CD4-positive, alpha-beta T cell treated with Interleukin-4 for 1 hour (primary cell): Measurements from ENCODE around the gene EXD3.
"Not testable (repeated sequence)": the region's sequence is repeated elsewhere in the genome, so short reads cannot be mapped to it uniquely, and the experiment has no call there.

ENCODE experiments used
- DNase-seq, 2 donors: peaks; one replicate each; pipeline ENCODE4 v3.0.0-alpha.2; 2020 to 2022

Gene EXD3

DNA sequence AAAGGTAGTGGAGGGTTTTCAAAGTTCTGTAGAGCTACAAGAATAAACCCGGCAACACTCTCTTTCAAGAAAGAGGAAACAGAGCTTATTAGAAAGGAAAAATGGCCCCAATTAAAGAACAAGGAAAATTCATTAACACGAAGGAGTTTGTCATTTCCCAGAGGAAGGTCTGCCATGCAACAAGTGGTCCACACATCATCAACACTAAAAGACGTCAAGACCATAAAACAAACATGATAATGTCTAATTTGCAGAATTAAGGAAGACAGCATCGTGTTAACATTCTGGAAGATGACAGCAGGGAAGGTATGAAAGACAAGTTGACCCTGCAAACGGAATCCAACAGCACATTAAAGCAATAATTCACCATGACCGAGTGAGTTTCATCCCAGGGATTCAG, 92.3 kb downstream of the EXD3 start:
- DNase-seq: no peak

DNA sequence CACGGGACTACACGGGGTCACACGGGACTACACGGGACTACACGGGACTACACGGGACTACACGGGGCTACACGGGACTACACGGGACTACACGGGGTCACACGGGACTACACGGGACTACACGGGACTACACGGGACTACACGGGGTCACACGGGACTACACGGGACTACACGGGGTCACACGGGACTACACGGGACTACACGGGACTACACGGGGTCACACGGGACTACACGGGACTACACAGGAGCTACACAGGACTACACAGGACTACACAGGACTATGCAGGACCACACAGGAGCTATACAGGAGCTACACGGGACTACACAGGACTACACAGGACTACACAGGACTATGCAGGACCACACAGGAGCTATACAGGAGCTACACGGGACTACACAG, 93.4 kb downstream of the EXD3 start:
- not testable (repeated sequence) for DNase-seq

DNA sequence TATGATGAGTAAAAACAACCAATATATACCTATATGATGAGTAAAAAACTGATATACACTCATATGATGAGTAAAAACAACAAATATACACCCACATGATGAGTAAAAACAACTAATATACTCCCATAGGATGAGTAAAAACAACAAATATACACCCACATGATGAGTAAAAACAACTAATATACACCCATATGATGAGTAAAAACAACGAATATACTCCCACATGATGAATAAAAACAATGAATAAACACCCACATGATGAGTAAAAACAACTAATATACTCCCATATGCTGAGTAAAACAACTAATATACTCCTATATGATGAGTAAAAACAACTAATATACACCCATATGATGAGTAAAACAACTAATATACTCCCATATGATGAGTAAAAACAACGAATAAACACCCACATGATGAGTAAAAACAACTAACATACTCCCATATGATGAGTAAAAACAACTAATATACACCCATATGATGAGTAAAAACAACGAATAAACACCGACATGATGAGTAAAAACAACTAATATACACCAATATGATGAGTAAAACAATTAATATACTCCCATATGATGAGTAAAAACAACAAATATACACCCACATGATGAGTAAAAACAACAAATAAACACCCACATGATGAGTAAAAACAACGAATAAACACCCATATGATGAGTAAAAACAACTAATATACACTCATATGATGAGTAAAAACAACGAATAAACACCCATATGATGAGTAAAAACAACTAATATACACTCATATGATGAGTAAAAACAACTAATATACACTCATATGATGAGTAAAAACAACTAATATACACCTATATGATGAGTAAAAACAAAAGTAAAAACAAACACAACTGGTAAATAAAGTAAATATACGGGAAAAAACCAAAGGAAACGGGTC, 95.1 kb downstream of the EXD3 start:
- DNase-seq: peak in 1 of 2 donors; percentile 41

DNA sequence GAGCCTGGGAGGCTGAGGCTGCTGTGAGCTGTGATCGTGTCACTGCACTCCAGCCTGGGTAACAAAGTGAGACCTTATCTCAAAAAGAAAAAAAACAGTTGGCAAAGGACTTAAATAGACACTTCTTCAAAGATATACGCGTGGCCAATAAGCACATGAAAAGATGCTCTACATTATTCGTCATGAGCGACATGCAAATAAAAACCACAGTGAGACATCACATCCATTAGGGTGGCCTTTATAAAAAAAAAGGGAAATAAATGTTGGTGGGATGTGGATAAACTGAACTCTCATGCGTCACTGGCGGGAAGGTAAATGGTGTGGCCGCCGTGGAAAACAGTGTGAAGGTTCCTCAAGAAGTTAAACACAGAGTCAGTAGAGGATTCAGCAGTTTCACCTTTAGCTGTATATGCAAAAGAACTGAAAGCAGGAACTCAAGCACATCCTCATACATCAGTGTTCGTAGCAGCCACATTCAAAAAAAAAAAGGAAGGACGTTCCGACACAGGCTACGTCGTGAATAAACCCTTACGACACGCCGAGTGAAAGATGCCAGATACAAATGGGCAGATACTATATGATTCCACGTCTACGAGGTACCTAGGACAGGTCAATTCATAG, 96.4 kb downstream of the EXD3 start:
- DNase-seq: peak; percentile 30 to 77

DNA sequence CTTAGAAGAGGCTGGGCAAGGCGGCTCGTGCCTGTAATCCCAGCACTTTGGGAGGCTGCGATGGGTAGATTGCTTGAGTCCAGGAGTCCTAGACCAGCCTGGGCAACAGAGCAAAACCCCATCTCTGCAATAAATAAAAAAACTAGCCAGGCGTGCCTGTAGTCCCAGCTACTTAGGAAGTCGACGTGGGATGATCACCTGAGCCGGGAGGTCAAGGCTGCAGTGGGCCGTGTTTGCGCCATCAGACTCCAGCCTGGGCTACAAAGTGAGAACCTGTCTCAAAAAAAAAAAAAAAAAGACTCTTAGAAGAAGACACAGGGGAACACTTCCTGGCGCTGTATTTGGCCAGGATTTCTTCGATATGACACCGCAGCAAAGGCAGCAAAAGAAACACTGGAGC, 97.2 kb downstream of the EXD3 start:
- no peak for DNase-seq

DNA sequence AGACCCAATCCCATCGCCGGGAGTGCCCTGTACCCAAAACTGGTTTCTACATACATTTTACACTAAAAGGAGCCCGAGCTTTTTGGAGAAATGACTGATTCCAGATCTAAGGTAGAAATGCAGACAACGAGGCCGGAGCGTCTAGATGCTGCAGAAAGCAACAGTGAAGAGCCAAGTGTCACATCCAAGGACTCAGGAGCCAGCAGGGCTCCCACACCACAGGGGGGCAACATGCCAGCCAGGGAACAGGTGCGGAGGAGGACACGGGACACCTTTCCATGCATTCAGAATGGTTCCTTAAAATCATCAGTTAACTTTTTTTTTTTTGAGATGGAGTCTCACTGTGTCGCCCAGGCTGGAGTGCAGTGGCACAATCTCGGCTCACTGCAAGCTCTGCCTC, 97.8 kb downstream of the EXD3 start:
- DNase-seq: no peak

DNA sequence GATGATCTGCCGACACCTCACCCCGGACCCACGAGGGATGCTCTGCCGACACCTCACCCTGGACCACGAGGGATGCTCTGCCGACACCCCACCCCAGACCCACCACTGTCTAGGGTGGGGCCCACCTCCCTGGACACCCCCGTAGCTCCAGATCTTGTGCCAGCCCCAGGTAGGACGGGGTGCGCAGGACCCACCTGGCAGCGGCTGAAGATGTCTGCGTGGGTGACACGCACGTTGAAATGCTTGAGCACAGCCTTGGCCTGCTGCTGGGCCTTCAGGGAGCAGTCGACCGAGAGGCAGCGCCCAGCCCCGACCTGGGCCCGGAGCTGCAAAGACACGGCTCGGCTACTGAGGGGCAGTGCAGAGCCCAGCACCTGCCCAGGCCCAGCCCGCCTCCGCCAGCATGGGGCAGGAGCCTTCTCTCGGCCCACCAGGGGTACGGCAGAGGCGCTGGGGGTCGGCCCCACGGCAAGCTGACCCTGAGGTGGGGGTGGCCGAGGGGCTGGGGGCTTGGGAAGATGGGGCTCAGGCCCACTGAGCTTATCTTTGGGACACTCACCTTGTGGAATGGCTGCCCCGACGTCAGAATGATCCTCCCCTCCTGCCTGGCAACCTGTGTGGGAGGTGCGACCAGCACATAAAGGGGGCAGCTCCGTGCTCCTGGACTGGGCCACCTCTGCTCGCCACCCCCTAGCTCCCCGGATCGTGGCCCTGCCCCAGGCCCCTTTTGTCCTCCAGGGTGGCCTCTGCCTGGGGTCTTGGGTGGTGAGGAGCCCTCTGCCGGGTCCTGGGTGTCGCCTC, 99.2 kb downstream of the EXD3 start:
- DNase-seq: peak in 1 of 2 donors; percentile 10

DNA sequence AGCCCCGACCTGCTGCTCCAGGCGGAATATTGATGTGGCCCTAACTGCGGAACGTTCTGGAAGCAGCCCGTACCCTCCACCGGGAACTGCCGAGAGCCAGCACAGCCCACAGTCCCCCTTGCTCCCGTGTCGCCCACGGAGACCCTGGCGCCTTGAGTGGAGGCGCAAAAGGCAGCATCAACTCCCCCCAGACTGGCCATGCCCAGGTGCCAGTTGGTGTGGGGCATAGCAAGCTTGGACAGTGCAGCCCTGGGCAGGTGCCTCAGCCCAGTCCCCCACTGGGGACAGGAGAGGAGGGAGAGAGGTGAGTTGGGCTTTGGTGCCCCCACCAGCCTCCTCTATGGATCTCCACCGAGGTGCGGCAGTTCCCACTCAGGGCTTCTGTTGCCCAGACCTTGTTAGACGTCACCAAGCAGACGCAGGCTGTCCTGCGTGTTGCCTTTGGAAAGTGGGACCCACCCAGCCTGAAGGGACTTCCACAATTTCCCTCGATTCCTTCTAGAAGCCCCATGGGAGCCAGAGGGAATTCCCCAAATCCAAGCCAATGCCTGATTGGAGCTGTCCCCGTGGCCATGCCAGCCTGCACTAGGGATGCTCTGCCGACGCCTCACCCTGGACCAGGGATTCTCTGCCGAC, 101.1 kb downstream of the EXD3 start:
- DNase-seq: no peak

DNA sequence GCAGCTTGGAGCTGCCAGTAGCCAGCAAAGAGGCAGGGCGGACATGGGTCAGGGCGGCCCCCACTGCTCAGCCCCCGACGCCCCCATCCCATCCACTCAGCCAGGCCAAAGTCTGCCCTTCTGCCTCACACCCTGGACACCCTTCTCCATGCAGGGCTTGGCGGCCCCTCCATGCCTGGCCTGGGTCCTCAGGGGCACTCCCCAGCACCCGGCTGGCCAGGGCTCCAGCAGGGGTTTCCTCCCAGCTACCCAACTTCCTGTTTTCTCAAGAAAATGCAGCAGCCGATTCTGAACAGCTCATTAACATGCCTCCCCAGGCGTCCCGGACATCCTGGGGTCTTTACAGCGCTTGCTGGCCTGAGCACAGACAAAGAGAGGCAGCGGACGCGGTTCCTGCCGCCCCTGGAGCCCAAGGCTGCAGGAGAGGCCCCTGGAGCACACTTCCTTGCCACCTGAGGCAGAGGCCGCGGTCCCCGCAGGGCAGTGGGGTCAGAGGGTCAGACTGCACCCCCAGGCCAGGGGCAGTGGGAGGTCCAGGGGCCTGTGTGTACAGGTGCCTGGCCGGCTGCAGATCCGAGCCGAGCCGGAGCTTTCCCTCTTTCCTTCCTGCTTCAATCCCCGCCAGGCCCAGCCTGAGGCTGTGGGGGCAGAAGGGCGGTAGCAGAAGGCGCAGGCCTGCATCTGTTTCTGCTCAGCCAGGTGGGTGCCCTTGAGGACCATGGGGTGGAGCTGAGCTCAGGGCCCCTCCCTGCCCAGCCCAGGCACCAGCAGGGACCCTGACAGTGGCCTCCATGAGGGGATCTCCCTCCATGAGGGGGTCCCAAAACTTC, 102.2 kb downstream of the EXD3 start:
- DNase-seq: peak; percentile 38 to 53

DNA sequence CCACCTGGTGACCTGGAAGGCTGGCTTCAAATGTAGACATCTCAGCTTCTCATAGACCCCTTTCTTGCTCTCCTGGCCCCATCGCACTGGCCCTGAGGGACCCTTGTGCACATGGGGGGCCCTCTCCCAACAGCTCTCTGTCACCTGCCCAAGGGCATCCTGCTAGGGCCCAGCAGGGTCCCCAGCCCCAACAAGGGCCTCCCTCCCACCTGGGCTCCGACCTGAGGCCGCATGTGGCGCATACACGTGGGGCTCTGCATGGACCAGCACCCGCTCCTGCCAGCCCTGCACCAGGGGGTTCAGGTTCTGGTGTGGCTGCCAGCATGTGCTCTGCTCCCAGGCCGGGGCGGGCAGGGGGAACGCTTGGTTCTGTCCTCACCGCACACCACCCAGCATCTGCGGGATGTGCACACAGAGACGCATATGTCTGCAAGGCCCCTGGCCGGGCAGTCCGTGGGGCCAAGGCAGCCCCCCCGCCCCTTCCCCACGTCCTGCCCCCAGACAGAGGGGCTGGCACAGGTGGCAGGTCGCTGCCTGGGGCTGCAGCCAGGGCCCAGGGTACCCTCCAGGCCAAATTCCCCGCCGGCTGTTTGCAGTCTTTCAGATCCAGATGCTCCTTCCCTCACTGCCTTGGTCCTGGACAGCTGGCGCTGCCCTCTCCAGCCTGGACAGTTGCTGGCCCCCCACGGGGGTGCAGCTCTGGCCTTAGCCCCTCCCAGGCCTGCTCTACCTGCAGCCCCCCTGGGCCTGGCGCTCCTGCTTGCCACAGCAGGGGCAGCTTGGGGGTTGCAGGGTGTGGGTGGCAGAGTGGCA, 103.0 kb downstream of the EXD3 start:
- DNase-seq: peak in 1 of 2 donors; percentile 9

DNA sequence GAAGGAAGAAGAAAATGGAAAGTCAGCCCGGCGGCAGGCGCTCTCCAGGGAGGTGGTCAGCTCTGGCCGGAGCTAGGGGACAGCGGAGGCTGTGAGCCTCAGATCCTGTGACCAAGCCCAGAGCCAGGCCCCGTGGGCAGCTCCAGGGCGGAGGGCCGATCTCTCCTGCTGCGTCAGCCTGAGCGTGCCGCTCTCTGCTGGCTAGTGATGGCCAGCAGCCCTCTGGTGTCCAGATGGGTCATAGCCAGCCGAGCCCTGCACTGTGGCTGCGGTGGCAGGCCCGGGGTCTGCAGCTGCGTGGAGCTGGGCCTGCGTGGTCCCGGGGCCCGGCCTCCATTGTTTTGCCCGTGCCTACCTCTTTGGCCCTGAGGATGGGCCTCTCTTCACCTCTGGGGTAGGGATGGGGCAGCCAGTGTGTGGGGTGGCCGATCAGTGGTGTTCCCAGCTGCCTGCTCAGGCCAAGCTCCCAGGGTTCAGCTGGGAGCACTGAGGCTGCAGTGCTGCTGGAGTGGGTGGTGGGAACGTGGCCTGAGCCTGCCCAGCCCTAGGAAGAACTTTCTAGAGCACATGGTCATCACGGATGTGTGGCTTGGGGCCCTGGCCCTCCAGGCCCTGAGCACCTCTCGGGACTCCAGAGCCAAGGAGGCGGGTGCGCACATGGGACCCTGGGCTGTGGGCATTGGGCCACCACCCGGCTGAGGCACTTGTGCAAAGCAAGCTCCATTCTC, 103.8 kb downstream of the EXD3 start:
- peak in 1 of 2 donors; percentile 9 for DNase-seq

DNA sequence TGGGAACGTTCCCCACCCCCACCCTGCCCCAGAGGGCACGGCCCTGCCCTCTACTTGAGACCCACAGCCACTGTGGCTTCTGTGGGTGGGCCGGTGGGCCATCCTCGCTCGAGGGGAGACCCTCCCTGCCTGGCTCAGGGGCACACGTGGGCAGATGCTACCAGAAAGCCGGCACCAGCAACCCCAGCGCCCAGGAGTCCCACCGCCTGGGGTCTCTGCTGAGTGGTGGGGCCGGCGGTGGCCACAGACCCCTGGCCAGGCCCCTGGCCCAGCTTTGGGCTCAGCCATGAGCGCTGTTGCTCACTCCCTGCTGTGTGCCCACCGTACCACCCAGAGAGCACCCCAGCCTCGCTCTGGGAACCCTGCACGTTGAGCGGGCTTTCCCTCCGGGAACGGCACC, 104.4 kb downstream of the EXD3 start:
- no peak for DNase-seq

DNA sequence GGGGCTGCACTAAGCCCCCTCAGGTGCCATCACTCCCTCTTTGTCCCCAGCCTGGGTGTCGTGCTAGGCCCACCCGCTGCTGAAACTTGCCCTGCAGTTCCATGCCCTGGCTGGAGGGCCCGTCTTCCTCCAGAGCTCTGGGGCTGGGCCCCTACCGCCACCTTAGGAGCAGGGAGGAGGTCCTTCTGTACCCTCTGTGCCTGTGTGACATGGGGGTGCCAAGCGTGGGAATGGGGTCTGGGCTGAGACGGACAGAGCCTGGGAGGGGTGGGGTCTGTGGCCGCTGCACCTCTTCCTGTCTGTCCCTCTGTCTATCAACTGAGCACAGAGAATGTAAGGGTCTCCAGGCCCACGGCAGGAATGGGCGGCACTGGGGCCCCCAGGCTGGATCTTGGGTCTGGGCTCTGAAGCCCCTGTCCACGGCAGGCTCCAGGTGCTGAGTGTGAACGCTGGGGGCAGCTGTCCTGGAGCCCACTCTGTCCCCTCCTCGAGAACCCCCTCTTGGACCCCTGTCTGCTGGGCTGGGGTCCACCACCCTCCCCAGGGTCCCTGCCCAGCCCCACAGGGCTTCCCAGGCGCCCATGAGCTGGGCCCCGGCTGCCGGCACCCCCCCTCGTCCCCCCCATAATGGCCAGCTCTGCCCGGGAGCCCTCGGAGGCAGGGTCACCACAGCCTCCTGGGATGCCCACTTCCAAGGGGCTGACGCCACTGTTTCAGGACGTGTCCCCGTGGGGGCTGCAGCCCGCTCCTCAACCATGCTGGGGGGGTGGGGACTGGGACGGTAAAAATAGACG, 105.0 kb downstream of the EXD3 start:
- DNase-seq: peak in 1 of 2 donors; percentile 8

DNA sequence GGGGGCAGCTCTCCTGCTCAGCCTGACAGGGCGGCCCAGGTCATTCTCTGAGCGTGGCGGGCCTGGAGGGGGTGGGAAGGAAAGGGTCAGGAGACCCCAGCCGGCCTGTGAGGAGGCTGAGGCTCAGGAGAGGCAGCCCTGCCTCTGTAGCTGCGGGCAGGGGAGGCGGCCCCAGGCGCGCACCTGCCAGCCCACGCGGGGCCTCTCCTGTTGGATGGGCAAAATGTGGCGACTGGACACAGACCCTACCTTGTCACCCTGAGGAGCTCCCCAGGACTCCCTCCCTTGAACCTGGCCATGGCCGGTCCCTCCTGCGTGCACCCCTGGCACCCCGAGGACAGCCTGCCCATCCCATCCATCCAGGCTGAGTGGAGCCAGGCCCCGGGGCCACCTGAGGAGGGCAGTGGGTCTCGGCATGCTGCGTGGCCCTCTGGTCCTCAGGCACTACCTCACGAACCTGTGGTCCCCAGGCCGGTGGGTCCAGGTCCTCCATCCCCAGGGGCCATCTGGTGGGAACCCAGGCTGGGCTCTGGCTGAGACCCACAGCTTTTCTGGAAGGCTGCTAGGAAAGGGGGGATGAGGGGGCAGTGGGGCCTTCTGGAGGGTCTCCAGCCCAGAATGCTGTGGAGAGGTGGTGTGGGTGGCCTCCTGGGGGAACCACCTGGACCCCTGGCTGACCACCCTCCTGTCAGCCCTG, 105.8 kb downstream of the EXD3 start:
- DNase-seq: no peak

DNA sequence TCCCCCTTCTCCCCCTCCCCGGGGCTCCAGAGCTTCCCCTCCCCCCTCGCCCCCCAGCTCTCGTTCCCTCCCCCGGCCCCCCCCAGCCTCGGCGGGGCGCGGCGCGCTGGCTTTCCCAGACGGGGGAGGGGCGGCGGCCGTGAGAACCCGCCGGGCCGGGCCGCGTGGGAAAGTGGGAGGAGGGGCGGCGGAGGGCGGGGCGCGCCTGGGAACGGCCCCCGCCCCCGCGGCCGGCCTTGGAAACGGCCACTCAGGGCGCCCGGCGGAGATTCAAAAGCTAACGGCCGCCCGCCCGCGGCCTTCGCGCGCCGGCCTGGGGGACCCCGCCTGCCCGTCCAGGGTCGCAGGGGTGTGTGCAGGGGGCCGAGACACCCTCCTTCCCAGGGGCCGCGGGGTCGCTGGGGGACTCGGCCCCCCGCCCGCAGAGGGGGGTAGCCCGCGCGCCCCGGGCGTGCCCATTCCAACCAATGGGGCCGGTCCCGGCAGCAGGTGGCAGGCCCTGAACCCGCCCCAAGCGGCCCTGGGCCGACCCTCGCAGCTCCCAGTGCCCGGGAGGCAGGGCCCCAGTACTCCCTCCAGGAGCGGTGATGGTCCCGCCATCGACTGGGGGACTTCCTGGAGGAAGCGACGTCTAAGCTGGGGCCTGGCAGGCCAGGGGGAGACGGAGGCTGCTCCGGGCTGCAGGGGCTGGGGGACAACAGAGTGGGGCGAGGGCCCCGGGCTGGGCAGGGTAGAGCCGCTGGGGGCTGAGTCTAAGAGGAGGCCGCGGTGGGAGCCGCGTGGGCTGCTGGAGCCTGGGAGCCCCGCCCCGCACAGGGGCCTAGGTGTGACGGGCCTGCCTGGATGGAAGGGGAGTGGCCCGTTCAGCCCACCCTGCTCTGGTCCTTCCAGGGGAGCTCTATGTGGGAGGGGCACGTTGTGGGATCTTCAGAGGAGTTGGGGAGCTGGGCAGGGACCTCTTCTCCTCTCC, 106.7 kb downstream of the EXD3 start:
- no peak for DNase-seq

DNA sequence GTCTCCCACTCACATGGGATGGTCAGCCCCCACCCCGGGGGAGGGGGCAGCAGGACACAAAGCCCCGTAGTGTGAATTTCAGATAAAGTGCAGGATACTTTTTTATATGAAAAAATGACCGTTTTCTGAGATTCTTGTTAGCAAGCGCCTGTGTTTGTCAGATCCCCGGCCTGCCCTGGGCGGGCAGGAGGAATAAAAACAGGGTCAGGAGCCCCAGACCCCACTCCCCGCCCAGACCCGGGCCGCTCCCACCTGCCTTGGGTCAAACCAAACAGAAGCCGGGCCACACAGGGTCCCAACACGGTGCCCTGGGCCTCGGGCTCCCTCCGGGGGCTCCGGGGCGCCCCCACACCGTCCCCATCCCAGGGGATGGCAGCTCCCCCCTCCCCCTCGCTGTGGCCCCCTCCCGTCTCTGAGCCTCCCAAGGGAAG, 107.4 kb downstream of the EXD3 start:
- DNase-seq: no peak
